ENCODE data around the gene S100A7. TPM values are rescaled to one million over a fixed set of nuclear protein-coding genes. Genes with fewer than 3 reads are reported as not detected.

S100A7 gene
- total RNA-seq, 1 donor from 2014 or later = not detected

DNA sequence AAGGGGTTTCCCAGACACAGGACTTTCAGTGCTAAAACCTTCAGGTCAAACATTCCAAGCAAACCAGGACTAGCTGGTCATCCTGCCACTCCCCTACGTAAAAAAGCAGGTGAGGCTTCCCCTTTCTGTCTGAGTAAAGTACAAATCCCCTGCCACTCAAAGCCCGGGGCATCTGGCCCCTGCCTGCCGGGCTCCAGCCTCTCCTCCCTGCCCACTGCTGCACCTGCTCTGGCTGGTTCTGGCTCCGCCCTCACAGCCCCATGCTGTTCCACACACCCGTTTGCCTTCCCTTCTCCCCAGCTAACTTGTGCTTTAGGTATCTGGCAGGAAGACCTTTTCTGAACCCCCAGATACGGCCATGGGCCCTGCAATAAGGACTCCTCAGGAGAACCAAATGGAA lies 23.3 kb upstream of the S100A7 start:
- no peak overlapping the region for H3K4me3 ChIP-seq (ENCODE audit: low read depth, low read length)
- no peak for DNase-seq (ENCODE audit: low read depth)
- no peaks in the 10 kb centered on the region for H3K36me3 ChIP-seq (ENCODE audit: control insufficient read depth, insufficient read depth, low read length)
- peaks cover 11% of the 10 kb centered on the region for H3K27me3 ChIP-seq (ENCODE audit: control insufficient read depth, insufficient read depth, low read length)
- TF ChIP-seq, protein P1, sequence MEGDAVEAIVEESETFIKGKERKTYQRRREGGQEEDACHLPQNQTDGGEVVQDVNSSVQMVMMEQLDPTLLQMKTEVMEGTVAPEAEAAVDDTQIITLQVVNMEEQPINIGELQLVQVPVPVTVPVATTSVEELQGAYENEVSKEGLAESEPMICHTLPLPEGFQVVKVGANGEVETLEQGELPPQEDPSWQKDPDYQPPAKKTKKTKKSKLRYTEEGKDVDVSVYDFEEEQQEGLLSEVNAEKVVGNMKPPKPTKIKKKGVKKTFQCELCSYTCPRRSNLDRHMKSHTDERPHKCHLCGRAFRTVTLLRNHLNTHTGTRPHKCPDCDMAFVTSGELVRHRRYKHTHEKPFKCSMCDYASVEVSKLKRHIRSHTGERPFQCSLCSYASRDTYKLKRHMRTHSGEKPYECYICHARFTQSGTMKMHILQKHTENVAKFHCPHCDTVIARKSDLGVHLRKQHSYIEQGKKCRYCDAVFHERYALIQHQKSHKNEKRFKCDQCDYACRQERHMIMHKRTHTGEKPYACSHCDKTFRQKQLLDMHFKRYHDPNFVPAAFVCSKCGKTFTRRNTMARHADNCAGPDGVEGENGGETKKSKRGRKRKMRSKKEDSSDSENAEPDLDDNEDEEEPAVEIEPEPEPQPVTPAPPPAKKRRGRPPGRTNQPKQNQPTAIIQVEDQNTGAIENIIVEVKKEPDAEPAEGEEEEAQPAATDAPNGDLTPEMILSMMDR (IDR thresholded peaks at IDR 0.05; ENCODE audit: insufficient read depth, low read length, poor library complexity, severe bottlenecking) = no peak

DNA sequence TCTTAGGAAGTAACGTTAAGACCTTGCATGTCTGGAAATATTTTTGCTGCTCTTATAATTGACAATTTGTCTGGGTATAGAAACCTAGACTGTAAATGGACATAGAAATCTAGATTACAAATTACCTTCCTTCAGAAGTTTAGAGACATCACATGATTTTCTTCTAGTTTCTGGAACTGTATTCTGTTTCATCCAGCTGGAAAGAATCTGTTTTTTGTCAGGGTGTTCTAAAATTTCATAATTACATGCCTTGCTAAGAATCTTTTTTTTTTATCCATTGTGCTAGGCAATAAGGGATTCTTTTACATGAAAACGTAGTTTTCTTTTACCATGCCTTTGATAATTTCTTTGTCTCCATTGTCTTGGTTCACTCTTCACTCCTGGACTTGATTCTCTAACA lies 20.7 kb upstream of the S100A7 start:
- TF ChIP-seq, protein P1 (IDR thresholded peaks at IDR 0.05; ENCODE audit: insufficient read depth, low read length, poor library complexity, severe bottlenecking) = no peak
- Histone ChIP-seq H3K4me3 (ENCODE audit: low read depth, low read length) (no peak overlapping the region), H3K27me3 (ENCODE audit: control insufficient read depth, insufficient read depth, low read length) (peaks cover 8% of the 10 kb centered on the region), H3K36me3 (ENCODE audit: control insufficient read depth, insufficient read depth, low read length) (no peaks in the 10 kb centered on the region)
- no peak for DNase-seq (ENCODE audit: low read depth)

DNA sequence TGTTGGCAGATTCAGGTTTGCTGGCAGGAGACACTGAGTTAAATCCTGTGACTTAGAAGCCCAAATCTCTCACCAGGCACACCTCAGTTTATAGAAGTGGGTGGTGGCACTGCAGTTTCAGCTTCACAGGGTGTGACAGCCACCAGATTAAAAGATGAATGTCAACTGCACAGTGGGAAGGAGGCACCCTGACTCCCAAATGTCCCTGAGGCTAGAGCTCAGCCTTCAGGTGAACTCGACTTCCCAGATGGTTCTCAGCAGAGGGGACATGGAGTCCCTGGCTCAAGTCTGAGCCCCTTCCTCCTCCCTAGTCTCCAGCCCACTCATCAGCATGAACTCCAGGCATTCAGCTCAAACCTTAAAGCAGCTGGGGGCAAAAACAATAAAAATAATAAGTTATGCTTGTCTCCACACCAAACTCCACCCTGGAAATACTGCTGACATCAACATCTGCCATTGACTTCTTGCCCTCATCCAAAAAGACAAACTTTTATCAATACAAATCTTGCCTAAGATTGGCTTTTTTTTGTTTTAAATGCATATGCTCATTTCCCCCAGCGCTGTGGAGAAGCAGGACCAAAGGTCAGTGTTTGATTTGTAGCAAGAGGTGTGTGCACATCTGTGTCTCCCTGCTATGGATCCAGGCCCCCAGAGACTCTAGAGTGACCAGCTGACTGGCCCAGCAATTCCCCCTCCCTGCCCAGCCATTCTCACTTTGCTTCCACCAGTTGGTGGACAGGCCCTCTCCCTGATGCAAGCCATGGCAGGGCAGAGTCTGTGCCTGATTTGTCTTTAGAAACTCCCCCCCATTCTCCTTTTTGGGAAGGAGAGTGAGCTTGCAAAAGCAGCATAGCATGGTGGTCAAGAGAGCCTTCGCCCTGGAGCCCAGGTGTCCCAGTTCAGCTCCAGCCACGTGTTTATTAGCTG lies 18.5 kb upstream of the S100A7 start:
- TF ChIP-seq, protein P1 (IDR thresholded peaks at IDR 0.05; ENCODE audit: insufficient read depth, low read length, poor library complexity, severe bottlenecking) = no peak
- H3K27me3 ChIP-seq (ENCODE audit: control insufficient read depth, insufficient read depth, low read length) = peaks cover 2% of the 10 kb centered on the region
- no peaks in the 10 kb centered on the region for H3K36me3 ChIP-seq (ENCODE audit: control insufficient read depth, insufficient read depth, low read length)
- H3K4me3 ChIP-seq (ENCODE audit: low read depth, low read length) = no peak overlapping the region
- DNase-seq (ENCODE audit: low read depth) = no peak

DNA sequence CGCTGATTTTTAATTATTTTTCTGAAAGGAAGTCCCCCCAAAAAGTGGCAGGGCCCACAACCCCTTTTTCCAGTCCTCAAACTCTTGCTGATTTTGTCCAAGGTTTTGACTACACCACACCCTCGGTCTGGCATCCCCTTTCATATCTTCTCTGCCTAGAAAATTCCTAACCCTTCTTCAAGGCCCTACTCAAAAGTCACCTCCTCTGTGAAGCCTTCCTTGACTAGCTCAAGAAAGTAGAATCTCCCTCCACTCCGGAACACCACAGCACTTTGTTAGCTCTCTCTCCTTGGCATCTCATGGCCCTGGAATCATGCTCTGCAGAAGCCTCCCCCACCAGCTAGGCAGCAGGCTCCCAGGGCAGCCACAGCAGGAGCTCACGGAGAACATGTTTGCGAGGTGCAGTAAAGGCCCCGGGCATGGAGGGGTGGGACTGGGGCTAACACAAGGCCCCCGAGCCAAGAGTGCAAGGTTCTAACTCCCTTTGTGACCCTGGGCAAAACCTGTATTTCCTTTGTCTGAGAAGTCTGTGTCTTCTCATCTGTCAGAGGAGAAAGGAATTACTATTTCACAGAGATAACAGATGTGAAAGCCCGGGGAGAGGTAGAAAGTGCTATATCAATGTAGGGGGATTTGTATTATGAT lies 17.7 kb upstream of the S100A7 start:
- H3K4me3 ChIP-seq (ENCODE audit: low read depth, low read length) = no peak overlapping the region
- H3K27me3 ChIP-seq (ENCODE audit: control insufficient read depth, insufficient read depth, low read length) = no peaks in the 10 kb centered on the region
- TF ChIP-seq, protein P1 (IDR thresholded peaks at IDR 0.05; ENCODE audit: insufficient read depth, low read length, poor library complexity, severe bottlenecking) = no peak
- no peaks in the 10 kb centered on the region for H3K36me3 ChIP-seq (ENCODE audit: control insufficient read depth, insufficient read depth, low read length)
- DNase-seq (ENCODE audit: low read depth) = no peak

DNA sequence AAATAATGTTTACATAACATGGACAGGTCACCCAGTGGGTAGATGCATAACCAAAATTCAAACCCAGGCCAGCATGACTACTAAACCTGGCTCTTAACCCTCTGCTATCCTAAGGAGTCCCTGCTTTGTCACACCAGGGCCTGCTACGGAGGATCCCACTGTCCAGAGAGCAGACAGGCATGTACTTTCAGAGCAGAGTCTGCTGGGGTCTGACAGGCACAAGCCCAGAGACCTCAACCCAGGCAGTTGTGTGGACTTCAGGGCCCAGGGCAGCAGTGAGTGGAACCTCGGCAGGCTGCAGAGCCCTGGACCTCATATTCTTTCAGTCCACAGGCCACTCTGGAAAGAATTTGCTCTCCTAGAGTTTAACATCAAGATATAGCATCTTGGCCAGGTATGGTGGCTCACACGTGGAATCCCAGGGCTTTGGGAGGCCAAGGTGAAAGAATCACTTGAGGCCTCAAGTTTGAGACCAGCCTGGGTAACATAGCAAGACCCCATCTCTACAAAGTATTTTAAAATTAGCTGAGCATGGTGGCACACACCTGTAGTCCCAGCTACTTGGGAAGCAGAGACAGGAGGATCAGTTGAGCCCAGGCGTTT lies 16.1 kb upstream of the S100A7 start:
- Histone ChIP-seq H3K36me3 (ENCODE audit: control insufficient read depth, insufficient read depth, low read length) (no peaks in the 10 kb centered on the region), H3K4me3 (ENCODE audit: low read depth, low read length) (no peak overlapping the region), H3K27me3 (ENCODE audit: control insufficient read depth, insufficient read depth, low read length) (no peaks in the 10 kb centered on the region)
- no peak for DNase-seq (ENCODE audit: low read depth)
- TF ChIP-seq, protein P1 (IDR thresholded peaks at IDR 0.05; ENCODE audit: insufficient read depth, low read length, poor library complexity, severe bottlenecking) = no peak

Measured in kidney epithelial cell (primary cell).